Astrocyte (in vitro differentiated cells and primary cell): ENCODE data around the gene CABP2.

ENCODE experiments used
- EZH2 ChIP-seq: IDR thresholded peaks from 2 replicates; pipeline ENCODE4 v1.6.1; 2012; ENCODE audit warnings: mild to moderate bottlenecking, low read length, inconsistent platforms; ENCODE audit not compliant: insufficient read depth
- TF ChIP-seq, protein P1 (sequence below): IDR thresholded peaks from 2 replicates; pipeline ENCODE4 v1.5.1; 2011; ENCODE audit warnings: low read depth, mild to moderate bottlenecking, inconsistent platforms, low read length, moderate library complexity; ENCODE audit not compliant: insufficient read depth

DNA sequence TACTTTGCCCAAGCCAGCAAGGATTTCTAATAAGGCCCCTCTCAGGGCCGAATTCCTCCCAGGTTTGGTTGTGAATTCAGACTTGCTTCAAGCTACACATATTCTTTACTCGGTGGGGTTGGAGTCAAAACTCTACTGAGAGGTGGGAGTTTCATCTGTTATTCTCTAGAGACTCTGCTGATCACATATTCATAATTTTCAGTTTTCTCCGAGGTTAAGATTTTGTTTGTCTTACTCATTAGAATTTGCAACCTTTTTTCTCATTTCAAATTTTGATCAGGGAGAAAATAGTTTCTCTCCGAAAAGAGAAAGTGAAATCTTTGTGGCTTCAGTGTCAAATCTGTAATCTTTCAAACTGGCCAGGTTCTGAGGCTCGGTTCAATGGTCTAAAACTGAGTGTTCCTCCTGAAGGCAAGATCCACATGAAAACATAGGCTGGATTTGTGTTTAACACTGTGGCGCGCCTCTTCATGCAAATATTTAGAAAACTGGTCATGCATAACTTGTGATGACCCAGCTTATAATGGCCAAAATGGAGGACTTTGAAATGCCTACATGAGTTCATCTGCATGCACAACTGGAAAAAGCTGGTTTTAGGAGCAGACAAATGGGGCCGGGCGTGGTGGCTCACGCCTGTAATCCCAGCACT lies 38.8 kb upstream of the CABP2 start:
- TF ChIP-seq, protein P1, sequence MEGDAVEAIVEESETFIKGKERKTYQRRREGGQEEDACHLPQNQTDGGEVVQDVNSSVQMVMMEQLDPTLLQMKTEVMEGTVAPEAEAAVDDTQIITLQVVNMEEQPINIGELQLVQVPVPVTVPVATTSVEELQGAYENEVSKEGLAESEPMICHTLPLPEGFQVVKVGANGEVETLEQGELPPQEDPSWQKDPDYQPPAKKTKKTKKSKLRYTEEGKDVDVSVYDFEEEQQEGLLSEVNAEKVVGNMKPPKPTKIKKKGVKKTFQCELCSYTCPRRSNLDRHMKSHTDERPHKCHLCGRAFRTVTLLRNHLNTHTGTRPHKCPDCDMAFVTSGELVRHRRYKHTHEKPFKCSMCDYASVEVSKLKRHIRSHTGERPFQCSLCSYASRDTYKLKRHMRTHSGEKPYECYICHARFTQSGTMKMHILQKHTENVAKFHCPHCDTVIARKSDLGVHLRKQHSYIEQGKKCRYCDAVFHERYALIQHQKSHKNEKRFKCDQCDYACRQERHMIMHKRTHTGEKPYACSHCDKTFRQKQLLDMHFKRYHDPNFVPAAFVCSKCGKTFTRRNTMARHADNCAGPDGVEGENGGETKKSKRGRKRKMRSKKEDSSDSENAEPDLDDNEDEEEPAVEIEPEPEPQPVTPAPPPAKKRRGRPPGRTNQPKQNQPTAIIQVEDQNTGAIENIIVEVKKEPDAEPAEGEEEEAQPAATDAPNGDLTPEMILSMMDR: no peak
- no peak for TF ChIP-seq EZH2
